GM21526 (cell line): ENCODE data around the gene MTPN.
A peak's percentile ranks its signal among the peaks of the same experiment; 100 is the strongest.

Source experiments
- ATAC-seq: cut with Tn5 transposase; IDR thresholded peaks from one replicate; pipeline ENCODE4 v1.9.1; 2021; ENCODE audit warnings: moderate library complexity; ENCODE audit not compliant: unreplicated experiment, low FRiP score

Gene MTPN

DNA sequence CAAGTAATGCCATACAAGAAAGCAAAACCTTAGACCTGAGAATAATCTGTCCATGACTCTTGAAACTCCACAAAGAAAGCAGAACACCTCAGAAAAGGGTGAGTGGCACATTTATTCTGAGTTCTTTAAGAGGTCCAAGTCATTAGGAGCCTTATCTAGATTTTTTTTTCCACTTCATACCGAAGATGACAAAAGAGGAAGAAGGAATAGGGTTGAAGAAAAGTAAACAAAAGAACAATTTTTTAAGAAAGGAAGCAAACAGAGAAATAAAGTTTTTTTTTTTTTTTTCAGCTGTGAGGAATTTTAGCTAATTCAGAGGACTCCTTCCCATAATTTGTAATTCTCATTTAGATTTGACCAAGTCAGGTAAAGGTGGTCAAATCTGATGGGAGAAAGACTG is 13.1 kb upstream of the MTPN start:
- ATAC-seq, result no peak

- ATAC-seq, result no peak
Measured at GRCh38 chr7:135981958-135982646, 4.9 kb upstream of the MTPN start.

DNA sequence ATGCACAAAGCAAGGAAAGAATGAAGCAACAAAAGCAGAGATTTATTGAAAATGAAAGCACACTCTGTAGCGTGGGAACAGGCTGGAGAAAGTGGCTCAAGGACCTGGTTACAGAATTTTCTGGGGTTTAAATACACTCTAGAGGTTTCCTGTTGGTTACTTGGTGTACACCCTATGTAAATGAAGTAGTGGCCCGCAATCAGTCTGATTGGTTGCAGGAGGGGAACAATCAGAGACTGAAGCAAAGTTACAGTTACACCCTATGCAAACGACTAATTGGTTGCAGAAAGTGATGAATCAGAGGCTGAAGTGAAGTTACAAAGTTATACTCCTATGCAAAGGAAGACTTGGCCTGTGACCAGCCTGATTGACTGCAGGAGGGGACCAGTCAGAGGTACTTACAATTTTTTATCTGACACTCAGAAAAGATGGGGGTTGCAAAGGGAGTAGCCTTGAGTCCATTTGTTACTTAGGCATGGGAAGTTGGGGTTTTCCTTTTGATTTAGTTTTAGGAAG is 3.6 kb upstream of the MTPN start:
- peak; percentile 73 for ATAC-seq

DNA sequence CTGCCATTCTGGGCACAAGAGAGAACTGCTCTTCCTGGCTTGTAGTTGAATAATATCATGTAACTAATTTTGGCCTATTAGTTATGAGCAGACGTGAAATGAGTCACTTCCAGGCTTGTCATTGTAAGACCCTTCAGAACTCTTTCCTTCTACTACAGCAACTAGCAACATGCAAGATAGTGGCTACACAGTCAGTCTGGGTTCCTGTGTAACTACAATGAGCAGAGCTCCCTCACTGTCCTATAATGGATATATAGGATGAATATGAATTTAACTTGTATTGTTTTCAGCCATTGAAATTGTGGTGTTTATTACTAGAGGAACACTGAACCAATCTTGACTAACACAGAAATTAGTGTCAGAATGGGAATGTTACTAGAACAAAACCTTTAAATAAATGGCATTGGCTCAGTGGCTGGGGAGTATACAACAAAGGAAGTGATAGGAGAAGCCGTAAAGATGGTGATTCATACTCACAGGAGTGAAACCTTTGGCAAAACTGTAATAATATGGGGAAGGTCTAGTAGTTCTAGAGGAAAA is 2.9 kb upstream of the MTPN start:
- ATAC-seq, result no peak

GRCh38 chr7:135979471-135980011 is 2.4 kb upstream of the MTPN start:
- ATAC-seq, result no peak

DNA sequence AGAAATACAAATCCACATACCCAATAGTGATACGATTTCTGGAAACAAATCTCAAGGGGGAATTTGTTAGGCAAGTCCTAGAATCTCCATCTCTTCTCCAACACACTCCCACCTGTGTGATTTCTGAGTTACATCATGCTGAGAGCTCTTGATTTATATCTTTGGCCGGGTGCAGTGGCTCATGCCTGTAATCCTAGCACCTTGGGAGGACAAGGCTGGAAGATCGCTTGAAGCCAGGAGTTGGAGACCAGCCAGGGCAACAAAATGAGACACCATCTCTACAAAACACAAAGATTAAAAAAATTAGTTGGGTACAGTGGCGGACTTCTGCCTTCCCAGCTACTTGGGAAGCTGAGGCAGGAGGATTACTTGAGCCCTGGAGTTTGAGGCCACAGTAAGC is 1.5 kb upstream of the MTPN start:
- ATAC-seq, result no peak

GRCh38 chr7:135977742-135978066 is 545 bp upstream of the MTPN start:
- no peak for ATAC-seq

- ATAC-seq, result peak; percentile 24
Measured at GRCh38 chr7:135976312-135977006, 700 bp downstream of the MTPN start.

- ATAC-seq, result no peak
Measured at GRCh38 chr7:135975166-135975565, 2.0 kb downstream of the MTPN start.

- ATAC-seq, result no peak
Measured at GRCh38 chr7:135974667-135975066, 2.5 kb downstream of the MTPN start.

DNA sequence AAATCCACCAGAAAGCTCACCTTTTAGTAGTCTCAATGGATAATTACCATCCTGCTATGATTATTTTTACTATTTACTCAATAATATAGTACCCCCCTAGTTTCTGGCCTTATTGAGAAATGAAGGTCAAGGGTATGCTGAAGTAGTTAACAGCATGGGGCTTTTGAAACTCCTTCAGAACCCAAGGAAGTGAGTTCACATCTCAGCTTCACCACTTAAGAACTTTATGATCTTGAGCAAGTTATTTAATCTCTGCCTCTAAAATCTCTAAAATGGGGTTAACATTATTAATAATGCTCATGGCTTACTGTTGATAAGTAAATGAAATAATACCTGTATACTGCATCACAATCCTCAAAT is 5.8 kb downstream of the MTPN start:
- no peak for ATAC-seq

- ATAC-seq, result peak; percentile 74
Measured at GRCh38 chr7:135970682-135971365, 6.3 kb downstream of the MTPN start.

- ATAC-seq, result no peak
Measured at GRCh38 chr7:135970045-135970444, 7.1 kb downstream of the MTPN start.

- no peak for ATAC-seq
Measured at GRCh38 chr7:135966341-135967043, 10.7 kb downstream of the MTPN start.

DNA sequence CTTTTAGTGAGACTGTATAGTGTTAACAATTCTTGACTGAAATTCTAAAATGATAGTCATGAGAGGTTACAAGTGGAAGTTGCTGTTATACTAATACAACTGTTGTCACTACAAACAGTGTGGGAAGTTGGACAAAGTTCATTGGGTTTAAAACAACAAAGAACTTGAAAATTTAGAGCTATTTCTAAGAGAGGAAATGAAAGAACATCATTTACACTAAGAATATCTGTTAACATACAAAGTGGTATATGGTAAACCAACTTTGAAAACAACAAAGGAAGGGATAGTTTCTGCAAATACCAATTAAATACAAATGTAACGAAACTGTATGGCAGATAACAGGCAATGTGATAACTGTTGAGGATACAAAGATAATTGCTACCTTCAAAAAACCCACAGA is 11.6 kb downstream of the MTPN start:
- ATAC-seq, result peak; percentile 60

DNA sequence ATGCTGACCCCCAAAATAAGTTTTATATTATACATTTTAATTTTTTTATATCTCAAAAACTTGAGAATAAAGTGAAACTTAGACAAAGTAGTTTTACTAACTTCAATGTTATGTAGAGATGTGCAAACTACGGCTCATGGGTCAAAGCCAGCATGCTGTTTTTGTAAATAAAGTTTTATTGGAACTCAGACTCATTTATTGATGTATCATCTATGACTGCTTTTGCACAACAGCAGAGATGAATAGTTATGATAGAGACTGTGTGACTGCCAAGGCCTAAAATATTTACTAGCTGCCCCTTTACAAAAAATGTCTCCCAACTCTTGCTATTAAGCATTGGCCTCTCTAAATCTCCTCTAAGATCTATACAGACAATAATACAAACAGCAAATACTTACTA is 12.4 kb downstream of the MTPN start:
- ATAC-seq, result no peak

DNA sequence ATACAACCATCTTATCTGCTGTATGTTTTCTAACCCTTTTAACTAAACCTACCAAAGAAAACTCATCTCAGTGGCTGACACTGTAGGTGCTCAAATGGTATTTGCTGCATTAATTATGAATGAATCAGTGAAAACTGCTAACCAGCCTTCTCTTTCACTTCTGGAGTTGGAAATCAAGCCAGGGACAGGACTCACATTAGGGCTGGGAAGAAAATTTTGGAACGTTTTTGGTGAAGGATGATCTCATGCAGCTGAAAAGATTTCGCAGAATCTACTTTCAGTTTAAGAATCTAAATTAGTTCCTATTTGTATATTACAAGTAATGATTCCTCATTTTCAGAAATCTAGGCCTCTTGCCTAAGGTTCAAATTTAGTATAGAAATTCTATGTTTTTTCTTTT is 12.9 kb downstream of the MTPN start:
- ATAC-seq, result no peak

DNA sequence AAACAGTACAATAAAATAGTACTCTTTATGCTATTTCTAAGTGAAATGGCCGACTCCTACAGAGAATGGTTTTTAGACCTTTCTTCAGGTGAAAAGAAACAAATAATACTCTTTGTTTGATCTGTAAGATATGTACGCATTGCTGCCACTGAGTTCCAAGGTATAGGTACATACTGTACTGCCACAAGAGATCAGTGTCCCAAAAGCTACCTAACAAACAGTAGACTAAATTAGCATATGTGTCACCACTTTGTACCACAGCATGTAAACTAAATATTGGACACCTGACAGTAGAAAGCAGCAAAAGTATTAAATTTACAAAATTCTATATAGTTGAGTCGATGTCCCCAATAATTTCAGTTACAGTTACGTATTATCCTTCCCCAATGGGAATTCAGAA is 14.4 kb downstream of the MTPN start:
- no peak for ATAC-seq

DNA sequence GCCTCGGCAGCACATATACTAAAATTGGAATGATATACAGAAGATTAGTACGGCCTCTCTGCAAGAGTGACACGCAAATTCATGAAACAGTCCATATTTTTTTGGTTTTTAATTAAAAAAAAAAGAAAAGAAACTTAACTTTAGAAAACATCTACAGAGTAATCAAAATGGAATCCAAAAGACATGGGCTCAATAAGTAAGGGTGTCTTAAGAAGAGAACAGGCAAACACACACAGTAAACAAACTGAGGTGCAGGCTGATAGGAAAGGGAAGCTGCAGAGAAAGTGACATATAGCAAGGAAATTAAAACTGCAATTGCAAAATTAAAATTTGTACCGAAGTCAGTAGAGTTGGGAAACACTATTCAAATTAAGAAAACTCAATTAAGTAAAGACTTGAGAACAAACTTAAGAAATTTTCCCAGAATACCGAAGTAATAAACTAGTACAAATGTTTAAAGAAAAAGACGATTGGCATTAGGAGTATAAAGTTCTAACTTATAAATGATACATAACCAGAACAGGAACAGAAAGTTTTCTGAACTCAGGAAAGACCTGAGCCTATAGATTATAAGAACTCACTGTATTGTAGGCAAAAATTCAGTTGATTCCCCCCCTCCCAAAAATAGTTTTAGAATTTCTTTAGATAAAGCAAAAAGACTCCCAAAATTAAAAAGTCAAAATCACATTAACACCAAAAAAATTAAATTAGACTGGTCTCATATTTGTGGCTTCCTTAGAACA is 16.3 kb downstream of the MTPN start:
- no peak for ATAC-seq
